GM12892 (cell line): ENCODE results near the gene SMOC2.

ENCODE experiments used
- POLR2A ChIP-seq: IDR thresholded peaks from 2 replicates; pipeline ENCODE4 v1.6.1; 2011; ENCODE audit warnings: low read depth, low read length, control low read depth
- POLR2AphosphoS5 ChIP-seq: IDR thresholded peaks from 2 replicates; pipeline ENCODE4 v1.6.1; 2011; ENCODE audit warnings: low read depth, low read length, control low read depth
- TAF1 ChIP-seq: IDR thresholded peaks from 2 replicates; pipeline ENCODE4 v1.6.1; 2011; ENCODE audit warnings: low read depth, mild to moderate bottlenecking, control low read depth, low read length, borderline replicate concordance

DNA sequence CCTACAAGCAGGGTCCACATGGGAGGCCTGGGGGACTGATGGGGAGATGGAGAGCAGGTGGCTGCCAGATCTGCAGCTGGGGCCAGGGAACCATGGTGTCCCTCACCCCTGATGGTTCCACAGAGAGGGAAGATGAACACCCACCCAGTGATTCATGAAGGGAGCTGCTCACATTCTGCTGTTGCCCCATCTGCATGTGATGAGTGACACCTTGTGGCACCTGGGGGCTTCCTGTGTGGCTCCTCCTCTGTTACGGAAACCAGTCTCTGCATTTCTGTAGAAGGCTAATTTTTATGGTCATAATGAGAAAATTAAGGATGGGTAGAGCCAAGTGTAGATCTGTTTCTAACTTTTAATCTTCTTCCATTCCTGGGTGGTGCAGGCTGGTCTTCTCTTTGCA lies 217.1 kb downstream of the SMOC2 start:
- TF ChIP-seq POLR2A (no peak), TAF1 (no peak), POLR2AphosphoS5 (no peak)
